Activated CD4-positive, alpha-beta T cell treated with anti-CD3 and anti-CD28 coated beads, Interleukin-2, amount 50 U/mL, for 16 hours (primary cell): ENCODE data around the gene RC3H1.
"Not testable (repeated sequence)": the region's sequence is repeated elsewhere in the genome, so short reads cannot be mapped to it uniquely, and the experiment has no call there.

ENCODE experiments used
- DNase-seq: peaks from one replicate; pipeline ENCODE4 v3.0.0-alpha.2; 2020

The RC3H1 gene

GRCh38 chr1:173946380-173946921 is 75.7 kb downstream of the RC3H1 start:
- DNase-seq, result no peak

GRCh38 chr1:173937062-173937461 is 85.1 kb downstream of the RC3H1 start:
- DNase-seq, result peak; percentile 32

- no peak for DNase-seq
These were observed 87.7 kb downstream of the RC3H1 start for GRCh38 chr1:173934440-173934839.

GRCh38 chr1:173930541-173930940 is 91.6 kb downstream of the RC3H1 start:
- not testable (repeated sequence) for DNase-seq

- DNase-seq, result no peak
These were observed 96.6 kb downstream of the RC3H1 start for GRCh38 chr1:173925306-173926242.

- DNase-seq, result no peak
These were observed 101.3 kb downstream of the RC3H1 start for GRCh38 chr1:173920861-173921260.

GRCh38 chr1:173917635-173918493 is 104.3 kb downstream of the RC3H1 start:
- DNase-seq, result no peak

GRCh38 chr1:173917149-173917548 is 105.0 kb downstream of the RC3H1 start, which contains the start of gene SERPINC1:
Gene SERPINC1, minus strand, starts transcription at chr1:173917327. Its CDS starts 68 bp downstream, at chr1:173917259.
- no peak for DNase-seq

- no peak for DNase-seq
These were observed 105.5 kb downstream of the RC3H1 start for GRCh38 chr1:173916667-173917066.

GRCh38 chr1:173915596-173915995 is 106.6 kb downstream of the RC3H1 start:
- DNase-seq, result no peak

GRCh38 chr1:173914366-173914871 is 107.7 kb downstream of the RC3H1 start:
- peak; percentile 41 for DNase-seq

- DNase-seq, result no peak
These were observed 109.0 kb downstream of the RC3H1 start for GRCh38 chr1:173913111-173913510.

GRCh38 chr1:173903827-173904531 is 118.2 kb downstream of the RC3H1 start:
- no peak for DNase-seq

GRCh38 chr1:173900992-173901391 is 121.2 kb downstream of the RC3H1 start:
- DNase-seq, result no peak

- DNase-seq, result no peak
These were observed 121.7 kb downstream of the RC3H1 start for GRCh38 chr1:173900427-173900826.

GRCh38 chr1:173894189-173894588 is 128.0 kb downstream of the RC3H1 start:
- DNase-seq, result no peak

GRCh38 chr1:173893611-173894010 is 128.5 kb downstream of the RC3H1 start:
- no peak for DNase-seq

- no peak for DNase-seq
These were observed 132.3 kb downstream of the RC3H1 start for GRCh38 chr1:173889885-173890284.

GRCh38 chr1:173888749-173889148 is 133.4 kb downstream of the RC3H1 start:
- no peak for DNase-seq

GRCh38 chr1:173887627-173888026 is 134.5 kb downstream of the RC3H1 start:
- DNase-seq, result no peak

- no peak for DNase-seq
These were observed 135.2 kb downstream of the RC3H1 start for GRCh38 chr1:173886746-173887611.
